Suprapubic skin (tissue), 4 donors: Measurements from ENCODE around the gene PDHA1. TPM values are rescaled to one million over a fixed set of nuclear protein-coding genes. Genes with fewer than 3 reads are reported as not detected.

ENCODE experiments used
- DNase-seq, 2 donors: peaks; one replicate each; pipeline ENCODE4 v3.0.0-alpha.2; 2019; ENCODE audit warnings: low spot score in 2 of 2
- H3K27ac ChIP-seq: fragments of 200-600 bp; sonication (generic); one replicate; pipeline ENCODE4 v1.5.1; 2019
- H3K27me3 ChIP-seq: fragments of 200-600 bp; sonication (generic); one replicate; pipeline ENCODE4 v1.5.1; 2019
- H3K36me3 ChIP-seq: fragments of 200-600 bp; sonication (generic); one replicate; pipeline ENCODE4 v1.5.1; 2019
- H3K4me1 ChIP-seq: fragments of 200-600 bp; sonication (generic); one replicate; pipeline ENCODE4 v1.5.1; 2019
- H3K4me3 ChIP-seq: fragments of 200-600 bp; sonication (generic); one replicate; pipeline ENCODE4 v1.5.1; 2019; ENCODE audit warnings: mild to moderate bottlenecking
- H3K9me3 ChIP-seq: fragments of 200-600 bp; sonication (generic); one replicate; pipeline ENCODE4 v1.5.1; 2019
- CTCF ChIP-seq, 2 donors: fragments of 200-600 bp in 1 of 2; fragments of 450-650 bp in 1 of 2; sonication (generic) in 1 of 2; IDR thresholded peaks; one replicate each; pipeline ENCODE4 v1.5.1; 2016 to 2019; ENCODE audit warnings: antibody characterized with exemption in 2 of 2, mild to moderate bottlenecking in 1 of 2, moderate library complexity in 1 of 2
- EP300 ChIP-seq: sonication (generic); formaldehyde crosslinking; IDR thresholded peaks from one replicate; pipeline ENCODE4 v1.6.1; 2017; ENCODE audit warnings: antibody characterized with exemption
- POLR2A ChIP-seq, 2 donors: fragments of 450-650 bp; IDR thresholded peaks; one replicate each; pipeline ENCODE4 v1.6.1; 2017; ENCODE audit warnings: antibody characterized with exemption in 2 of 2, mild to moderate bottlenecking in 2 of 2, moderate library complexity in 2 of 2
- POLR2AphosphoS5 ChIP-seq, 3 donors: sonication (generic); formaldehyde crosslinking; IDR thresholded peaks; one replicate each; pipeline ENCODE4 v1.6.1; 2017; ENCODE audit warnings: antibody characterized with exemption in 3 of 3
- WGBS: methylation state at CpG from one replicate; pipeline ENCODE4 v1.1.5; 2018; 5-methylcytosine and 5-hydroxymethylcytosine counted together
- total RNA-seq, 4 donors: library from RNA; depleted of rRNA; stranded (reverse); fragments of >200 nt; gene quantifications; one replicate each; pipeline ENCODE4 v1.1.0, GENCODE V29; 2016

PDHA1 gene
- total RNA-seq, 4 donors from 2014 or later = 56.4 to 137 (median 105) TPM

GRCh38 chrX:19361701-19362100 is 18.0 kb downstream of the PDHA1 start:
- Histone ChIP-seq H3K27me3 (no peaks in the 10 kb centered on the region), H3K9me3 (no peaks in the 10 kb centered on the region), H3K4me1 (no peaks in the 10 kb centered on the region), H3K4me3 (no peak overlapping the region), H3K36me3 (peaks cover 55% of the 10 kb centered on the region), H3K27ac (no peak overlapping the region)
- no peak for DNase-seq
- TF ChIP-seq POLR2AphosphoS5 (IDR thresholded peaks at IDR 0.05) (no peak), EP300 (no peak), CTCF (IDR thresholded peaks at IDR 0.05) (no peak), POLR2A (IDR thresholded peaks at IDR 0.05) (no peak)
- WGBS = 68% methylated on average over 4 of the region's 4 CpGs

GRCh38 chrX:19368576-19368975 is 24.8 kb downstream of the PDHA1 start:
- peaks cover 8% of the 10 kb centered on the region for H3K4me1 ChIP-seq
- WGBS = 87% methylated on average over 6 of the region's 6 CpGs
- H3K4me3 ChIP-seq = no peak overlapping the region
- H3K27ac ChIP-seq = no peak overlapping the region
- H3K36me3 ChIP-seq = no peaks in the 10 kb centered on the region
- TF ChIP-seq CTCF (IDR thresholded peaks at IDR 0.05) (no peak), POLR2AphosphoS5 (IDR thresholded peaks at IDR 0.05) (no peak), EP300 (no peak), POLR2A (IDR thresholded peaks at IDR 0.05) (no peak)
- no peaks in the 10 kb centered on the region for H3K27me3 ChIP-seq
- H3K9me3 ChIP-seq = no peaks in the 10 kb centered on the region
- DNase-seq = no peak

- H3K27ac ChIP-seq = no peak overlapping the region
- H3K4me3 ChIP-seq = no peak overlapping the region
- H3K9me3 ChIP-seq = no peaks in the 10 kb centered on the region
- H3K36me3 ChIP-seq = no peaks in the 10 kb centered on the region
- DNase-seq = no peak
- H3K4me1 ChIP-seq = peaks cover 8% of the 10 kb centered on the region
- 87% methylated on average over 5 of the region's 5 CpGs for WGBS
- no peak for TF ChIP-seq CTCF (IDR thresholded peaks at IDR 0.05)
- no peak for TF ChIP-seq POLR2A (IDR thresholded peaks at IDR 0.05)
- TF ChIP-seq POLR2AphosphoS5 (IDR thresholded peaks at IDR 0.05) = no peak
- TF ChIP-seq EP300 = no peak
- H3K27me3 ChIP-seq = no peaks in the 10 kb centered on the region
Measured at GRCh38 chrX:19370061-19370460, 26.3 kb downstream of the PDHA1 start.

GRCh38 chrX:19372170-19372546 is 28.4 kb downstream of the PDHA1 start:
- H3K4me3 ChIP-seq = peak overlapping the region; percentile 41
- TF ChIP-seq CTCF (IDR thresholded peaks at IDR 0.05) = peak; percentile 8 to 50
- TF ChIP-seq POLR2A (IDR thresholded peaks at IDR 0.05) = no peak
- no peak for TF ChIP-seq EP300
- no peak for TF ChIP-seq POLR2AphosphoS5 (IDR thresholded peaks at IDR 0.05)

GRCh38 chrX:19372547-19373331 is 29.0 kb downstream of the PDHA1 start:
- no peaks in the 10 kb centered on the region for H3K27me3 ChIP-seq
- WGBS = 24% methylated on average over 17 of the region's 20 CpGs
- peaks cover 8% of the 10 kb centered on the region for H3K4me1 ChIP-seq
- no peak for DNase-seq
- H3K36me3 ChIP-seq = no peaks in the 10 kb centered on the region
- no peak for TF ChIP-seq CTCF (IDR thresholded peaks at IDR 0.05)
- TF ChIP-seq EP300 = no peak
- TF ChIP-seq POLR2AphosphoS5 (IDR thresholded peaks at IDR 0.05) = no peak
- TF ChIP-seq POLR2A (IDR thresholded peaks at IDR 0.05) = no peak
- peak overlapping the region; percentile 41 for H3K4me3 ChIP-seq
- H3K9me3 ChIP-seq = no peaks in the 10 kb centered on the region
- no peak overlapping the region for H3K27ac ChIP-seq

More at GRCh38 chrX:19372170-19372546, 28.4 kb downstream of the PDHA1 start:
- no peaks in the 10 kb centered on the region for H3K36me3 ChIP-seq
- 20% methylated on average over 9 of the region's 9 CpGs for whole genome bisulfite sequencing
- H3K27ac ChIP-seq = no peak overlapping the region
- peaks cover 8% of the 10 kb centered on the region for H3K4me1 ChIP-seq
- no peak for DNase-seq
- no peaks in the 10 kb centered on the region for H3K27me3 ChIP-seq
- no peaks in the 10 kb centered on the region for H3K9me3 ChIP-seq
